Measurements from ENCODE around the gene PSEN2.
"Not testable (repeated sequence)": the region's sequence is repeated elsewhere in the genome, so short reads cannot be mapped to it uniquely, and the experiment has no call there.

Gene PSEN2

DNA sequence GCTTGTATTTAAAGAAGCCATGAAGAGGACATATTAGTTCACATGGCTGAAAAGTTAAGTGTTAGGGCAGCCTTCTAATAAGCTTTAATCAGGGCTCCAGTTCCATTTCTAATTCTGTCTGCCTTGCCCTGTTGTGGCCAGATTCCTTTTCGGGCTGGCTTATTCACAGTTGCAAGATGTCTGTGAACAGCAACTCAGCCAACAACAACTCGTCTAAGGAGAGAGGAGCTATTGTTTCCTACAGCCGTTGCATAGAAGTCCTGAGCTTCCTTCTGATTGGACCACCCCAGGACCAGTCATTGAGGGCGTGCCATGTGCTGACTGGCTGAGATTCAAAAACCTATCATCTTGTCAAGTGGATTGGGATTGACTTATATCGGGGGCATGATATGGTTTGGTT, 51.1 kb downstream of the PSEN2 start:
- no peak for DNase-seq

DNA sequence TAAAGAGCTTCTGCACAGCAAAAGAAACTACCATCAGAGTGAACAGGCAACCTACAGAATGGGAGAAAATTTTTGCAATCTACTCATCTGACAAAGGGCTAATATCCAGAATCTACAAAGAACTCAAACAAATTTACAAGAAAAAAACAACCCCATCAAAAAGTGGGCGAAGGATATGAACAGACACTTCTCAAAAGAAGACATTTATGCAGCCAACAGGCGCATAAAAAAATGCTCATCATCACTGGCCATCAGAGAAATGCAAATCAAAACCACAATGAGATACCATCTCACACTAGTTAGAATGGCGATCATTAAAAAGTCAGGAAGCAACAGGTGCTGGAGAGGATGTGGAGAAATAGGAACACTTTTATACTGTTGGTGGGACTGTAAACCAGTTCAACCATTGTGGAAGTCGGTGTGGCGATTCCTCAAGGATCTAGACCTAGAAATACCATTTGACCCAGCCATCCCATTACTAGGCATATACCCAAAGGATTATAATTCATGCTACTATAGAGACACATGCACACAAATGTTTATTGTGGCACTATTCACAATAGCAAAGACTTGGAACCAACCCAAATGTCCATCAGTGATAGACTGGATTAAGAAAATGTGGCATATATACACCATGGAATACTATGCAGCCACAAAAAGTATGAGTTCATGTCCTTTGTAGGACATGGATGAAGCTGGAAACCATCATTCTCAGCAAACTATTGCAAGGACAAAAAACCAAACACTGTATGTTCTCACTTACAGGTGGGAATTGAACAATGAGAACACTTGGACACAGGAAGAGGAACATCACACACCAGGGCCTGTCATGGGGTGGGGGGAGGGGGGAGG, 59.1 kb downstream of the PSEN2 start:
- not testable (repeated sequence) for DNase-seq

GRCh38 chr1:226934483-226935237, 64.2 kb downstream of the PSEN2 start:
- no peak for DNase-seq

DNA sequence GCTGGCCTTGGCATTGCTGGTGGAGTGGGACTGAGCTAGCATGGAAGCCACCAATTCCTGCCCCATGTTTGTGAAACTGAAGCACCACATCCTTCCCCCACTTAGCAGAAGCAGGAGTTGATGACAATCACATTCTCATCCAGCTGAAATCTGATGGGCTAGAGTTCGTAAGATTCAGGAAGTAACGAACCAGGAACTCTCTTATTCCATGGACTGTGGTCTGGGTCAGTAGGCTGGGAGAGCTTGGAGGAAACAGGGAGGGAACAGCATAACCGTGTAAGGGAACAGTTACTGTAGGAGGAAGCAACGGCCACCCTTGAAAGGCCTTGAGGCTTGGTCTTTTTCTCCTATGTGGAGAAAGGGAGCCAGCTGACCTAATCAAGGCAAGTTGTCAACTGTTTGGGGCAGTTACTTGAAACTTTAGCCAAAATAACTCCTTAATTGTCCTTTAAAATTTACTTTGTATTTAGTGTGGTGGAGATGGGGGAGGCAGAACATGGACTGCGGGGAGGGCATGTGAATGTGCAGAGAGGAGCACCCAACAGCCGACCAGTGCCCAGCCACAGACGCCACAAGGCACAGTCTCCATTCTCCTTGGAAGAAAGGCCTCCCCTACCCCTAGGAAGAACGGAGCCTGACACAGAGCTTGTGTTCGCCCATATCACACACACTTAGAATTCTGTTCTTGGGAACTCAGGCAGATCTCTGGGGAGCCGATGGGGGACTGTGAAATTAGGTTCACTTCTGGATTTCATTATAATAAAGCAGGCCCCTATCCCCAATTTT, 67.7 kb downstream of the PSEN2 start:
- DNase-seq: peak; percentile 39

GRCh38 chr1:226938903-226939437, 68.6 kb downstream of the PSEN2 start:
- DNase-seq: peak; percentile 73

GRCh38 chr1:226939438-226940028, 69.1 kb downstream of the PSEN2 start:
- DNase-seq: peak; percentile 97

DNA sequence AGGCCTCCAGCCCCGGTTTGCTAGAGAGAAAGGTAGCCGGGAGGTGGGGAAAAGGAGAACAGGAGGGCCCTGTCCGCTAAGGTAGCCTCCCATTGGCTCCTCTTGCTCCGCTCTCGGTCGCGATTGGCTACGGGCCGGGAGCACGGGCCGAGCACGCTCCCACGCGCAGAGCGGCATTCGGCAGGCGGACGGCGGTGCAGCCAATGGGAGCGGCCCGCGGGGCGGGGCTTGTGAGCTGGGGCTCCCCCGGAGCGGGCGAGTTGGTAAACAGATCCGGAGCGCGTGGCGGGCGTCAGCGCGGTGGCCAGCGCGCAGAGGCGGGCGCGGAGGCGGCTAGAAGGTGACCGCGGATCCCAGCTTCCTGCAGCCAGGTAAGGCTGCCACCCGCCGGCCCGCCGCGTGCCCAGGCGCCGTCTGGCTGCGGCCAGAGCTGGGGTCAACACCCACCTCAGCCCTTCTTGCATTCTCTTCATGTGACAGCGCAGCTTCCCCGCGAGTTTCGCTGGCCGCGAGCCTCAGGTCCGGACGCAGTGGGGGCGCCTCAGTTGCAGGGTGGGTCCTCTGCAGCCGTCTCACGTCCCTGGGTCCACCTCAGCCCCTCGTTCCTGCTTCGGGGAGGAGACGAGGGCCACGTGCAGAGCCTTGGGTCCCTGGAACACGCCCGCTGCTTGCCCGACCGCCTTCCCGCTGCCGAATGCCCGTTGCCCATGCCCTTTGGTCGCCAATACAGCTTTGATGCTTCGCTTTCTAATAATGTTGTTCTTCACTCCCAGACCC, 69.8 kb downstream of the PSEN2 start, which contains the start of gene COQ8A:
COQ8A (plus strand) TSS at position 266 of the 777 bp plus-strand sequence. CDS start 21,092 bp downstream, outside the sequence.
- peak; percentile 100 for DNase-seq

GRCh38 chr1:226940806-226941067, 70.3 kb downstream of the PSEN2 start:
- DNase-seq: no peak

DNA sequence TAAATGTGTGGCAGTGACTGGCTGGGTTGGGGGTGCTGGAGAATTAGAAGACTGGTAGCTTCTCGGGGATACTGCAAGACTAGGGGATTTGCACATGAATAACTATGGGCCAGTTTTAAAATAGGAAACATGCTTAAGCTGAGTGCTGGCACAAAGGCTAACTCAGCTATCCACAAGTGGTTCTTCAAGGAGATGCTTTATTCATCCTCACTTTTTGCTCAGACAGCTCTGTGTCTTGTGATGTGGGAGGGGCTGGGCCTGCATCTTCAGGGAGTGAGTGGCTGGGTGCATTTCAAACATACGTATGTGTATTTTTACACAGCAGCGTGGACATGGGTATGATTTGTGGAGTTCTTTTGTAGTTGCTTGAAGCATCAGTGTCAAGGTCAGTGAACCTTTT, 72.0 kb downstream of the PSEN2 start:
- DNase-seq: no peak

DNA sequence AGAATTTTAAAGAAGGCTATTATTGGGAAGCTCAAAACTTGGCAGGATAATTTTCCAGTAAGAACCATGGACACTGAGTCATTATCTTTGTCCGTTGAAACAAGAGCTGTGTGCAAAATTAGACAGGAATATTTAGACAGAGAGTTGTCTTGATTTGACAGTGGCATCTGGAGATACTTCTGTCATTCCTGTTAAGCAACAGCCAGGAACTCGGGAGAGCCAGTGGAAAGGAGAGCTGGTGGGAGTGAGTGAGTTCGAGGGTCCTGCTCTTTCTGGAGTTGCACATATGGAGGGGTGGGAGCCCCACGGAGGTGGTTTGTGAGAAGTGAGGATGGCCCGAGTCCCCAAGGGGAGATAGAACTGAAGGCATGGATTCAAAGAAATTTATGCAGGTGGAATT, 72.7 kb downstream of the PSEN2 start:
- no peak for DNase-seq

- no peak for DNase-seq
These were observed 73.5 kb downstream of the PSEN2 start for GRCh38 chr1:226943927-226944326.

DNA sequence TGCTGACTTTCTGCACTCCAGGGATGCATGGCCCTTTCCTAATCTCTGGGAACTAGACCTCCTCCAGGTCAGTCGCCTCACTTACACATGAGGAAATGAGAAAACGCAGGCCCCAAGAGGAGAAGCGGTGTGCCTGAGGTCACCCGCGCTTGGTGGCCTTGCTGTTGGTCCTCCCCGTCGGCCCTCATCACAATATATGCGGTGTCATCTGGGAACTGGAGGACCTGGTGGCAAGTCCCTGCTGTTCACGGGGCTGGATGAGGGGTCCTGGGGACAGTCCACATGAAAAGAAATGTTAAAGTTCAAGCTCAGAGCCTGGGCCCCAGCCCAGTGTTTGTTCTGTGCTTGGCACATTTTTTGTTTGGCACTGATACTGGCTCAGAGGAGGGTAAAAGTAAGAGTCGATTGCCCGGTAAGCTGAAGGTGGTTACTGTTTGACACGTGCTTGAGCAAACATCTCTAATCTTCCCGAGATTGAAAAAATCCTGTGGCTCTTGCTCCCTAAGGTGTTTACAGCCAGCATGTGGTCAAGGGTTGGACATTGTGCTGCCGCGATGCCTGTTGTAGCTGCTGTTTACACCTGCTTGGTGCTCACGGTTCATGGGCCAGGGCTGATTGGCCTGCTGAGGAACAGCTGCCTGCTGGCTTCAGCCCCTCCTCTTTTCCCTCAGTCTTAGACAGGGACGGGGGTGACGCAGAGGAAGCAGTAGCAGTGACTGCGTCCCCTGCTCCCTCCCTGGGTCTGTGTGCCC, 74.9 kb downstream of the PSEN2 start:
- DNase-seq: peak; percentile 63
